Eye (tissue), 1 donor: ENCODE data around the gene WDR27.
A peak's percentile ranks its signal among the peaks of the same experiment; 100 is the strongest.
"Not testable (repeated sequence)": the region's sequence is repeated elsewhere in the genome, so short reads cannot be mapped to it uniquely, and the experiment has no call there.

Source experiments
- DNase-seq: peaks from one replicate; pipeline ENCODE4 v3.0.0-alpha.2; 2015

Gene WDR27

DNA sequence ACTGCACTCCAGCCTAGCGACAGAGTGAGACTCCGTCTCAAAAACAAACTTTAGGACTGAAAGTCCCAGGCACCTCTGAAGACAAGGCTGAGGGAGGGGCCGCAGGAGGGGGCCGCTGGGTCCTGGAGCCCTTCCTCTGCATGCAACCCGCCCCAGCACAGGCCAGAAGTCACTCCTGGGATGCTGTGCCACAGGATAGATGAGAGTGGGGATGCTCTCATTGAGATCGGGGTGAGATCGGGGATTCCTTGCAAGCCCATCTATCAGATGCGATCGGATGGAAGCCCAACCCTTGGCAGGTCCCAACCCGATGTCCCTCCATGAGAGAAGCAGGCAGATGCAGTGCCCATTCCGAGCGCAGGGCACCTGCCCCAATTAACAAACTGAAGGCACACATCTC is 66.5 kb downstream of the WDR27 start:
- DNase-seq = no peak

DNA sequence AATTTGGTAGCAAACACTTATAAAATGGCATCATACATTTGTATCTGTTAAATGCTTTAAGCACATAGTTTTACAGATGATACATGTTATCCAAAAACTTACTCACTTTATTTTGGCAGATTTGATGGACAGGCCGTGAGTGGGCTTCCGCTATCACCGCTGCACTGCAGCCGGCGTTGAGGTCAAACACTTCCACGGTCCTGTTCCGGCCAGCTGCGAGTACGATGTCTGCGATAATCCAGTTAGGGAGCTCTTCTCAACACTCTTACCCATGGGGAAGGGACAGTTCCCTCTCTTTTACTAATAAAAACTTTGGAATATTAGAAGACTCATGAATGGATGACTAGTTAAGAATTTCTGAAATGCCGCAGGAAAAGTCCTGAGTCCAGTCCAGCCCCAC is 69.0 kb downstream of the WDR27 start:
- DNase-seq = no peak

DNA sequence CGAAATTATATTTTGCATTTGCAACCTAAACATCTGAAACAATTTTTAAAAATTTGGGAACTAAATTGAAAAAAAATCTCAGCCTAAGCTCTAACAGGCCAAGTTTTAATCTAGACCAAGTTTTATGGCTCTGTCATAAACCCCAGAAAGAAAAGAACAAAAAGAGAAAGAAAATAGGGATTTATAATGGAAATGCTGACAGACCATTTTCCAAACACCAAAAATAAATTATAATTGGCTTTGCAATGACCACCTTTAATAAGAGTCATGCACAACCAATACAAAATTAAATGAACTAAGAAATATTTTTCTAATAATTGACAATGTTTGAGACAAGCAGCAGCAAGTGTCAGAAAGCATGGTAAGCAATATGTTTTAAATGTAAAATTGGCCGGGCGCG is 72.6 kb downstream of the WDR27 start:
- DNase-seq = no peak

DNA sequence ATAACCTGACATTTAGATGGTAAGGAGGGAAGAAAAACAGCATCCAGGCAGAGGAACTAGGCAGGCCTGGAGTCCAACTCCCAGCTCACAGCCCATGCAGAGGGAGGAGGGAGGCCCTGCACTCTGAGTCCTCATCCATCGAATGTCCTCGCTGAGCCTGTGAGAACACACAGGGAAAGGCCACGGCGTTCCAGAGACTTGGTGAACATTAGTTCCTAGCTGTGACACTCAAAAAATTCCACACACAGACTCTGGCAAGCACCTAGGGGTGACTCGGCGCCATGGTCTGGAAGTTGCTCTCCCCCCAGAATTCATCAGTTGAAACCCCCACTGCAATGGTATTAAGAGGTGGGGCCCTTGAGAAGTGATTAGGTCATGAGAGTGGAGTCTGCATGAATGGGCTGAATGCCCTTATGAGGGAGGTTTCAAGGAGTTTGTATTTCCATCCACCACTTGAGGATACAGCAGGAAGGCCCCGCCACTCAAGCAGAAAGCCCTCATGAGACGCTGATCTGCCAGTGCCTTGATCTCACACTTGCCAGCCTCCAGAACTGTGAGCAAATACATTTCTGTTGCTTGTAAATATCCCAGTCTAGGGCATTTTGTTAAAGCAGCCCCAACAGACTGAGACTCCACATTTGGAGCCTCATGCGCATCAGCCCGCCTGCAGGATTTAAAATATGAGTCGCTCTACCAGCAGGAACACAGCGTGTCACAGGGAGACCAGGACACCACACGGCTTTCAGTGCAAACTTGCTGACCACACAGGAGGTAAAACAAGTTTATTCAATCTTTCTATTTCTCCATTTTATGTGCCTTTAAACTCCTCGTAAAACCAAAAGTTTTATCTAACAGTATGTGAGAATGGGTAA is 73.9 kb downstream of the WDR27 start:
- no peak for DNase-seq

DNA sequence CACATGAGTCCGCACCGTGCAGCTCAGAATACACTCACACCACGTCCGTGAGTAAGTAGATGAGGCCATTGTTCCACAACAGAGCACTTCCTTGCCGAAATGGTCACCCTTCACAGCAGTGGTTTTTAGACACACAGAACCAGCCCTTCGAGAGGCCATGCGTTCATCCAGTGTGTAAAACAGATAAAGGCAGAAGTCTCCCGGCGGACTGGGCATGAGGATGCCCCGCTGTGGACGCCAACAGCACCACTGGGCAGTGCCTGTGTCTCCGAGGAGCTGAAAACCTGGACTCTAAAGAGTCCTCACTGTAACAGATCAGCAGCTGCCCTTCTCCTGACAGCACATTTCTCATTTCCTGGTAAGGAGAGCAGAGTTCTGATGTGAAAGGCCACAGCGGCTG is 75.2 kb downstream of the WDR27 start:
- DNase-seq = no peak

DNA sequence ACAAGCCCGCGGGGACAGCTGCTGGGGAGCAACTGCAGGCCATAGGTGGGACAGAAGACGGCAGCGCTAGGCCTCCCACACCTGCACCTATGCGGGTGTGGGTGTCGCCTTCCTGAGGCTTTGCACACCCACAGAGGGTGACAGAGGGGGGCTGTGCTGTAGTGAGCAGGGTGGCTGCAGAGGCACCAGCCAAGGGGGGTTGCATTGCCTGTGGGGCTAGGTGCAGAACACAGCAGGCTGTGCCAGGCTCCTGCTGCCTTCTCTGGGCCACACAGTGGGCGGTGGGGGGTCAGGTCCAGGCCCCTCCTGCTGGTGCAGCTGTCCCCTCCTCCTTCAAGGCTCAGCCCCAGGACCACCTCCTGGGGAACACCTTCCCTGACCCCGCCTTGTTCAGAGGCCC is 75.7 kb downstream of the WDR27 start:
- no peak for DNase-seq

DNA sequence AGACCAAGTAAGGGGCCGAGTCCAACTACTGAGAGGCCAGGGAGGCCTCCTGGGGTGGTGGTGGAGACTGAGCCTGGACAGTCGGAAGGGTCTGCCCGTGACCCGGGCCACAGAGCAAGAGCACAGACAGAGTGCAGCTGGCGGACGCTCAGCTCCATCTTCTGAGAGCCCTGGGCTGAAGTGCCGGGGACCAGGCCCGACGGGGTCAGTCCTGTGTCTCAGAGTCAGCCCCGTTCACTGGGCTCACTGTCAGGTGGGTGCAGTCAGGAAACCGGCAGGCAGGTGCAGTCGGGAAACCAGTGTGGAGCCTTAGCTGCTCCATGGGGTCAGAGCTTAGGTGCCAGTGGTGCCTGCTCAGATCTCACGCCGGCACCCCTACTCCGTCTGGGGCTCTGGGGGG is 76.5 kb downstream of the WDR27 start:
- DNase-seq = no peak

DNA sequence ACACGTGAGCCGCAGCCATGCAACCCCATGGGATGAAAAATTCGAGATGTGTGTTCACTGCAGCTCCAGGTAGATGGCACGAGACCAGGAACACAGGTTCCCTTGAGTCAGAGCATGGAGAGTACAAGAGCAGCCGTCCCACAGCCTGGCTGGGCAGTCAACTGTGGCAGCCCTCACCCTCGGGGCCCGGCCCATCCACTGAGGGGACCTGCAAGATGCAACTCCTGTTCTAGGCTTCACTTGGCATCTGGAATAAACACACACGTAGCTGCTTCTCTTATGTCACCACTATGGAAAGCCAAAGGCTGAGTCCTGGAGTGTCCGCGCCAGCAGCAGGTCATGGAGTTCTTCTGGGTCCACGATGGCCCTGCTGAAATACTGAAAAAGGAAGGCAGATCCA is 77.0 kb downstream of the WDR27 start:
- no peak for DNase-seq

DNA sequence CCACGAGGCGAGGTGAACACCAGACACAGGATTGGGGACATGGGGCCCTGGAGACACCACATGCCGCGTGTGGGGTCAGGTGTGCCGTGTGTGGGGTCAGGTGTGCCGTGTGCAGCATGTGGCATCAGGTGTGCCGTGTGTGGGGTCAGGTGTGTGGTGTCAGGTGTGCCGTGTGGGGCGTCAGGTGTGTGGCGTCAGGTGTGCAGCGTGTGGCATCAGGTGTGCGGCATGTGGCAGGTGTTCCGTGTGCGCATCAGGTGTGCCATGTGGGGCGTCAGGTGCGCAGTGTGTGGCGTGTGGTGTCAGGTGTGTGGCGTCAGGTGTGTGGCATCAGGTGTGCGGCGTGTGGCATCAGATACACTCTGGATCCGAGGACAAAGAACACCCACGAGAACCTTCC is 77.9 kb downstream of the WDR27 start:
- DNase-seq = no peak

DNA sequence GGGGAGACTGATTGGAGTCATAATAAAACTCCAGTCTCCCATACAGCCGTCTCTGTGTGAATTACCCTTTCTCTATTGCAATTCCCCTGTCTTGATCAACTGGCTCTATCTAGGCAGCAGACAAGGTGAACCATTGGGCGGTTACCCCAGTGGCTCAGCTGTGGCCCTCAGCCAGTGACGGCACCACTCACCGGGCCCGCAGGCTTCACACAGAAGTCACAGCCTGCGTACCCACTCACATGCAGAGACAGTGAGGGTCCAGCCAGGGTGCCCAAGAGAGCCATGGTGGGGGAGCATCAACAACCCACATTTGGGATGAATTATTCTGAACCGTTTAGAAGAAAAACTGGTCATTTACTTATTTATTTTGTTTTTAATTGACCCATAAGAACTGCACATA is 78.5 kb downstream of the WDR27 start:
- no peak for DNase-seq

DNA sequence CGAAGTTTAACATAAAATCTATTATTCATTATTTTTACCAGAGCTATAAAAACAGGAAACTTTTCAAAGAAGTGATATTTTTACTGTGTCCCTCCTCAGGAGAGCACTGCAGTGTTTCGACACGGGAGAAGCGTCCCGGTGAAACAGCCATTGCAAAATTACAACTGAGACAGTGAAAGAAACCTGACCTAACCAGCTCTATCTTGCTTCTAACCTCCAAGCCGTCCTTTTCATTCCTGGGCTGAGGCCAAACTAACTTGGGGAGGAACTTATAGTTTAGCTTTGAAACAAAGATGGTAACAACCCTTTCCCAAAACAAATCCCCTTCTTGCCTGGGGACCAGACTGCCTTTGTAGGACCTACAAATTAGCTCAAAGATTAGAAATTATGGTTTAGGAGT is 79.2 kb downstream of the WDR27 start:
- DNase-seq = peak; percentile 11

DNA sequence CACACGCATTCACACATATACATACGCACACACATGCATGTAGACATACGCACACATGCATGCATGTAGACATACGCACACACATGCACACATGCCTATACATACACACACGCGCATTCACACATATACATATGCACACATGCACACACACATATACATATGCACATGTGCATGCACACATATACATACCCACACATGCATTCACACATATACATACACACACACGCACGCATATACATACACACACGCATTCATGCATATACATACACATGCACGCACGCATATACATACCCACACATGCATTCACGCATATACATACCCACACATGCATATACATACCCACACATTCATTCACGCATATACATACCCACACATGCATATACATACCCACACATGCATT is 80.5 kb downstream of the WDR27 start:
- no peak for DNase-seq

DNA sequence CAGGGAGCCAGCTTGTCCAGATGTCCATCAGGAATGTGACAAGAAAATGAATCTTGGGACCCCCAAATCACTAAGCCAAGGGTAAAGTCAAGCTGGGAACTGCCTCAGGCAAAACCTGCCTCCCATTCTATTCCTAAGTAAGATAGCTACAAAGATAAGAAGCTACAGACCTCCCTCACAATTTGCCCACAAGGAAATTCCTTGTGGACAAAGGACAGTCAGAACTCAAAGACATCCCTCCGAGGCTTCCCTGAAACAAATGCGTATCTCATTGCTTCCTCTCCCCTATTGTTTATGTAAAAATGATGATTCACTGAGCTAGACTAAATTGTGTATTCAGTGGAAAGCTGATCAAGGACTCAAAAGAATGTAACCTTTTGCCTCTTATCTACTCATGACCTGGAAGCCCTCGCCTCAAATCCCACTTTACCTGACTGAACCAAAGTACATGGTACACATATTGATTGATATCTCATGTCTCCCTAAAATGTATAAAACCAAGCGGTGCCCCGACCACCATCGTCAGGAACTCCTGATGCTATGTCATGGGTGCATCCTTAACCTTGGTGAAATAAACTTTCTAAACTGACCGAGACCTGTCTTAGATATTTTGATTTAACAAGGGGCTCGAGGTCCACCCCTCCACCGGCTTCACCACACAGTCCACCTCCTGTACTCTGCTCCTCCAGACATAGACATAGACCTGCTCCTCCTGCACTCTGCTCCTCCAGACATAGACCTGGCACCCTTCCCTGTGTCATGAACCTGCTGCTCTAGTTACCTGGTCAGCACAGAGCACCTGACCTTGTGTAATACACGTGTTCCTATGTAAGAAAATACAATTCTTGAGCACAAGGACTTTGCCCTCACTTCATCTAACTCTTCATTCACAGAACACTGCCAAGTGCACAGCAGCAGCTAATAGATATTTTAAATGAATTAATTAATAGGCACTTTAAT is 81.4 kb downstream of the WDR27 start:
- no peak for DNase-seq

DNA sequence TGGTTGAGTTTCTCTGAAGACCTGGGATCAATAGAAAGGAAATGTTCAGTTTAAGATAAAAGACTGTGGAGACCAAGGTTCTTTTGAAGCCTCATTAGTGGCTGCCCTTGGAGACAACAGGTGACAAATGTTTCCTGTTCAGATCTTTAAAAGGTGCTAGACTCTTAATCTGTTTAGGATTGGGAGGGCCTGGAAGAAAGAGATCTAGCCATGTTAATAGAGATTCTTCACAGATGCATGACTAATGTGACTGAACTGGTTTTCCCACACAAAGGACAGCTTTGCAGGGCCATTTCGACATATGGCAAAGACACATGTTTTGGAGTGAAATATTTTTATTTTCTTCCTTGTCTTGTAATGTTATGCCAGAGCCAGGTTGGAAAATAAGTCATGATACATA is 82.2 kb downstream of the WDR27 start:
- peak; percentile 30 for DNase-seq

DNA sequence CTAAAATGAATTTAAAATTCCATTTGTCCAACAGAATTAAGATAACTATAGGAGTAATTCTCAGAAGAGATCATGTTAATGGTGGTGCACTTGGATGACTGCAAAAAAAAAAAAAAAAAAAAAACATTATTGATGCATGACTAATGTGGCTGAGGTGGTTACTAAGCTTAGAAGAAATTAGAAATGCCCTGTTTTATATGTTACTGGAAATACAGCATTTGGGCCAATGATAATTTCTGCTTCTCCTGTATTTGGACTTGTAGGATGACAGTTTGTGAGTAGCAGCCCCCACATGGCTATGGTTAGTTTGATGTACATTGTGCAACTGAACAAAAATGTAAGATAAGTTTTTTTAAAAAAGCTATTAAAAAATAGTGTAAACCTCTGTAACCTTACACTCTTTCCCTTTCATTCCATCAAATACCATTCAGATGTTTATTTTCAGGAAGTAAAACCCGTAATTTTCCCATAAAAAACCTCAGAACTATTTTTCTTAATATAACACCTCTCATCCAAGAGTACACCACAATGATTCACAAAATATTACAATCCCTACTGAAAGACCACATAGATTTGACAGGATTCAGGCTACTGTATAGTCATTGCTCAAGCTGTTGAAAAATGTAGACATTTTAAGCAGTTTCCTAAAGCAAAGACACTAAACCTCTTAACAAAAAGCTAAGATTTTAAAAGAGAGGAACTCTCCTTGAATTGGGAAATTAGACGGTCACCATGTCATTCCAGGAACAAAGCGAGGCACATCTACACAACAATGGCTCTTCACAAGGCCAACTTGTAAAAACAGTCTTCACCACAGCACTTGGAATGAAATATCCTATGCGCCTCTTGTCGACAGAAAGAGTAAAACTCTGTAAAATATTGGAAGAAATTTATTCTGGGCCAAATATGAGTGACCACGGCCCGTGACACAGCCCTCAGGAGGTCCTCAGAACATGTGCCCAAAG is 83.0 kb downstream of the WDR27 start:
- DNase-seq = peak; percentile 19

DNA sequence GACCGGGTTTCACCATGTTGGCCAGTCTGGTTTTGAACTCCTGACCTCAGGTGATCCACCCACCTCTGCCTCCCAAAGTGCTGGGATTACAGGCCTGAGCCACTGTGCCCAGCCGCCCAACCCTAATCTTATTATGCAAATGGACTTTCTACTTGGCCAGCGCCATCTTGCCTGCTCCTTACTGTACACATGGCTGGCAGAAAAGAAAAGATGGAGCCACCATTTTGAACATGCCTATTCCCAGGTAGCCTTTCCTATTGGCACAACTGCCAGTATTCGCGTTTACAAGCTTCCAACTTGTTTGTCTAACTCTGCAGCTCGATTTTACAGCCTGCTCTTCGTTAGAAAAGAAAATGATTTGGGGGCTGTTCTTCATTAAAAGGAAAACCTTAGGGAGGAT is 84.3 kb downstream of the WDR27 start:
- no peak for DNase-seq

DNA sequence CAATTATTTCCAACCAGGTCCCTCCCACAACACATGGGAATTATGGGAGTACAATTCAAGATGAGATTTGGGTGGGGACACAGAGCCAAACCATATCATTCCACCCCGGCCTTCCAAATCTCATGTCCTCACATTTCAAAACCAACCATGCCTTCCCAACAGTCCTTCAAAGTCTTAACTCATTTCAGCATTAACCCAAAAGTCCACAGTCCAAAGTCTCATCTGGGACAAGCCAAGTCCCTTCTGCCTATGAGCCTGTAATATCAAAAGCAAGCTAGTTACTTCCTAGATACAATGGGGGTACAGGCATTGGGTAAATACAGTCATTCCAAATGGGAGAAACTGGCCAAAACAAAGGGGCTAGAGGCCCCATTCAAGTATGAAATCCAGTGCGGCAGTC is 93.2 kb downstream of the WDR27 start:
- DNase-seq = not testable (repeated sequence)

DNA sequence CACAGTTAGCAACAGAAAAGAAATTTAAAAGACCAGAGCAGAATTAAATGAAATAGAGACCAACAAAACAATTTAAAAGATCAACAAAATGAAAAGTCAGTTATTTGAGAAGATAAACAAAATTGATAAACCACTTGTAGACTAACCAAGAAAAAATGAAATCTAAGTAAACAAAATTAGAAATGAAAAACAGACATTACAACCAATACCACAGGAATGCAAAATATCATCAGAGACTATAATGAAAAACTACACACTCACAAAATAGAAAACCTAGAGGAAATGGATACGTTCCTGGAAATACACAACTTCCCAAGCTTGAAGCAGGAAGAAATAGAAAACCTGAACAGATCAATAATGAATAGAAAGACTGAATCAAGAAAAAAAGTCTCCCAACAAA is 97.8 kb downstream of the WDR27 start:
- DNase-seq = no peak

DNA sequence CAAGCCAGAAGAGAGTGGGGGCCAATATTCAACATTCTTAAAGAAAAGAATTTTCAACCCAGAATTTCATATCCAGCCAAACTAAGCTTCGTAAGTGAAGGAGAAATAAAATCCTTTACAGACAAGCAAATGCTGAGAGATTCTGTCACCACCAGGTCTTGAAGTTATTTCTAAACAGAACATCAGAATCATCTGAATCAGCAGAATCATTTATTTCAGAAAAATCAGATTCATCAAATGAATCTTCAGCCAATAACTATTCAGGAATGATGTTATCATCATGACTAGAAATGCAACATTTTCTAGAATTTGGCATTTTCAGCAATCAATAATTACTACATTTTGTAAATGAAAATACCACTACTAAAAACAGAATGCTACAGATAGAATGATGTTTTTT is 100.7 kb downstream of the WDR27 start:
- DNase-seq = not testable (repeated sequence)

DNA sequence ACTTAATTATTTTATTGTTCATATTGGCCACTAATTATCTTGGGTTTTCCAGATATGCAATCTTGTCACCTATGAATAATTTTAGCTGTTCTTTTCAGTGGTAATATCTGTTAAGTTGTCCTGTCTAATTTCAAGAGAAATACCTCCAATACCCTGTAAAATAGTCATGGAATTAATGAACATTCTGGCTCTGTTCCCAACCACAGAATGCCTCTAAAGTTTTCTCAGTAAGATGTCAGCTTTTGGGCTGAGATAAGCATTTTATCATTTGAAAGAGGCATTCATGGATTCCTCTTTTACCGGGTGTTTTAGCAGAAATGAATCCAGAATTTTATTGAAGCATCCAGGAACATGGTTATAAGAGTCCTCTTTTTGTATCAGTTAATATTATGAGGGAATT is 109.3 kb downstream of the WDR27 start:
- DNase-seq = no peak

DNA sequence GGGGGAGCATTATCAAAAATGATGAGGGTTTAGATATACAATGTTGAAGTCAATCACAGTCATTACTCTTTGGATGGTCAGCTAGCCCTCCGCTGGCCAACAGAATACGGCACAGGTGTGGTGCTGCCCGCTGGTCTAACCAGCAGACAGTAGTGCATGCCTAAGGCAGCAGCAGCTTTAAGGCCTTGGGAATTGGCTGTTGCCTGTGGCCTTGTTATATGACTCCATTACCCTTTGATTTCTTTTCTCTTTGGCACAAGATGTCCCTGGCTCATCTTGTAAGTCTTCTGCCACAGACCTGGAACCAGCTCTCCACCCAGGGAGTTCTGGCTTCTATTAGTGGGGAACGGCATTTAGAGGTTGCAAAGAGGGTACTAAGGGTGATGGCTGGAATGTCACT is 110.2 kb downstream of the WDR27 start:
- no peak for DNase-seq

DNA sequence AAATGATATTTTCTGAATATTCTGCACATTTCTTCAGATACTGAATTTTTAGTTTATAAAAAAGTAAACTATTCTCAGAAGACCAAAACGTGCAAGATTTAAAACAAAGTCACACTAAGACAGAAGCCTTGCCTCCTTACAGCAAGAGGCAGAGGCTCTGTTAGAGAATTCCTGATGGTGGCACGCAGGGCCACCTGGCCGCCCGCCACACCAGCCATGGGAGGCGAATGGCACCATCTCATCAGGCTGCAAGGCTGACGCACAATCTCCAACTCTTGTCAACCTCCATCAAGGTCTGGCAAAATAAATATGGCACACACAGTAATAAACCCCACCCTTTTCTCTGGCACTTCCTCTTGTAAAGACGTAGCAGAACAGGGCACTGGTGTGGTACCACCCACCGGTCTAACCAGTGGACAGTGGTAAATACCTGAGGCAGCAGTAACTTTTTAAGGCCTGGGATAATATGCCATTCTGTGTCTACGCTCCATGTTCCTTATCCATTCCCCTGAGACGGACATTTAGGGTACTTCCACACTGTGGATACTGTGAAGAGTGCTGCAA is 111.4 kb downstream of the WDR27 start:
- no peak for DNase-seq
